ENCODE measurements around the gene TDG. TPM values are rescaled to one million over a fixed set of nuclear protein-coding genes. Genes with fewer than 3 reads are reported as not detected.

The TDG gene
- total RNA-seq, 1 donor from 2014 or later = 13.0 TPM

- DNase-seq (ENCODE audit: low spot score) = peak; percentile 74
These were observed 9.1 kb upstream of the TDG start for GRCh38 chr12:103956509-103957027.

GRCh38 chr12:103957865-103958388 lies 7.7 kb upstream of the TDG start:
- intact Hi-C loops (cut with DNase I) = loop anchor here (1.0 to 5.0 kb wide), 4 partner anchors 7 to 149 kb away; partner anchors contain the start of genes HCFC2, HSP90B1 and TDG
- DNase-seq (ENCODE audit: low spot score) = no peak

More at GRCh38 chr12:103956509-103957027, 9.1 kb upstream of the TDG start:
- intact Hi-C loops (cut with DNase I) = loop anchor here (1.0 to 5.0 kb wide), 4 partner anchors 9 to 151 kb away; partner anchors contain the start of genes HCFC2, HSP90B1 and TDG

GRCh38 chr12:103958621-103959020 lies 7.1 kb upstream of the TDG start:
- intact Hi-C loops (cut with DNase I) = loop anchor here (5.0 kb wide), 1 partner anchor 149 kb away; no protein-coding TSS in a partner anchor
- no peak for DNase-seq (ENCODE audit: low spot score)

GRCh38 chr12:103960616-103961227 lies 5.0 kb upstream of the TDG start:
- intact Hi-C loops (cut with DNase I) = no loop called here
- DNase-seq (ENCODE audit: low spot score) = no peak

- intact Hi-C loops (cut with DNase I) = no loop called here
- DNase-seq (ENCODE audit: low spot score) = no peak
These were observed 3.2 kb upstream of the TDG start for GRCh38 chr12:103962493-103962892.

GRCh38 chr12:103964805-103965204 lies 867 bp upstream of the TDG start:
- DNase-seq (ENCODE audit: low spot score) = no peak
- intact Hi-C loops (cut with DNase I) = loop anchor here (1.0 kb wide), 2 partner anchors 8 to 99 kb away; partner anchors contain the start of gene HCFC2

- intact Hi-C loops (cut with DNase I) = loop anchor here (1.0 kb wide), 1 partner anchor 8 kb away; a partner anchor contains a TSS
- DNase-seq (ENCODE audit: low spot score) = no peak
These were observed 450 bp upstream of the TDG start for GRCh38 chr12:103965255-103965589.

- intact Hi-C loops (cut with DNase I) = no loop called here
- no peak for DNase-seq (ENCODE audit: low spot score)
These were observed 1.1 kb downstream of the TDG start for GRCh38 chr12:103966736-103967135.

GRCh38 chr12:103969391-103969790 lies 3.7 kb downstream of the TDG start:
- no peak for DNase-seq (ENCODE audit: low spot score)
- intact Hi-C loops (cut with DNase I) = no loop called here

GRCh38 chr12:103973909-103974308 lies 8.2 kb downstream of the TDG start:
- intact Hi-C loops (cut with DNase I) = no loop called here
- no peak for DNase-seq (ENCODE audit: low spot score)

GRCh38 chr12:103975368-103975767 lies 9.7 kb downstream of the TDG start:
- intact Hi-C loops (cut with DNase I) = no loop called here
- no peak for DNase-seq (ENCODE audit: low spot score)

GRCh38 chr12:103978384-103978982 lies 12.8 kb downstream of the TDG start:
- DNase-seq (ENCODE audit: low spot score) = no peak
- intact Hi-C loops (cut with DNase I) = no loop called here

- no peak for DNase-seq (ENCODE audit: low spot score)
- intact Hi-C loops (cut with DNase I) = no loop called here
These were observed 21.2 kb downstream of the TDG start for GRCh38 chr12:103986829-103987228.

GRCh38 chr12:103994235-103994634 lies 28.6 kb downstream of the TDG start:
- intact Hi-C loops (cut with DNase I) = loop anchor here (10.0 kb wide), 1 partner anchor 61 kb away; the partner anchor contains the start of gene GLT8D2
- DNase-seq (ENCODE audit: low spot score) = no peak

- intact Hi-C loops (cut with DNase I) = loop anchor here (10.0 kb wide), 1 partner anchor 58 kb away; the partner anchor contains the start of gene GLT8D2
- DNase-seq (ENCODE audit: low spot score) = no peak
These were observed 30.9 kb downstream of the TDG start for GRCh38 chr12:103996595-103996994.

GRCh38 chr12:103997286-103997900 lies 31.7 kb downstream of the TDG start:
- intact Hi-C loops (cut with DNase I) = loop anchor here (10.0 kb wide), 1 partner anchor 57 kb away; the partner anchor contains the start of gene GLT8D2
- no peak for DNase-seq (ENCODE audit: low spot score)

- intact Hi-C loops (cut with DNase I) = loop anchor here (10.0 kb wide), 1 partner anchor 56 kb away; the partner anchor contains the start of gene GLT8D2
- no peak for DNase-seq (ENCODE audit: low spot score)
These were observed 33.3 kb downstream of the TDG start for GRCh38 chr12:103998976-103999375.

- intact Hi-C loops (cut with DNase I) = no loop called here
- no peak for DNase-seq (ENCODE audit: low spot score)
These were observed 35.2 kb downstream of the TDG start for GRCh38 chr12:104000807-104001434.

- intact Hi-C loops (cut with DNase I) = no loop called here
- no peak for DNase-seq (ENCODE audit: low spot score)
These were observed 37.0 kb downstream of the TDG start for GRCh38 chr12:104002686-104003085.

GRCh38 chr12:104003596-104003995 lies 37.9 kb downstream of the TDG start:
- intact Hi-C loops (cut with DNase I) = no loop called here
- no peak for DNase-seq (ENCODE audit: low spot score)
